SW480 (cell line): Measurements from ENCODE around the gene SMAGP.
"Not testable (repeated sequence)": the region's sequence is repeated elsewhere in the genome, so short reads cannot be mapped to it uniquely, and the experiment has no call there.

Experiments used
- DNase-seq: peaks from one replicate; pipeline ENCODE4 v3.0.0-alpha.2; 2016; ENCODE audit warnings: low spot score

SMAGP gene

GRCh38 chr12:51225234-51225633 lies 45.0 kb downstream of the SMAGP start:
- DNase-seq: no peak

GRCh38 chr12:51224625-51225024 lies 45.6 kb downstream of the SMAGP start:
- no peak for DNase-seq

GRCh38 chr12:51222461-51222860 lies 47.8 kb downstream of the SMAGP start:
- DNase-seq: no peak

- DNase-seq: not testable (repeated sequence)
Observed at GRCh38 chr12:51219857-51220256, 50.4 kb downstream of the SMAGP start.

- DNase-seq: no peak
Observed at GRCh38 chr12:51219322-51219721, 50.9 kb downstream of the SMAGP start.

- peak; percentile 61 for DNase-seq
Observed at GRCh38 chr12:51218607-51219161, 51.5 kb downstream of the SMAGP start.

- peak; percentile 70 for DNase-seq
Observed at GRCh38 chr12:51217968-51218606, 52.1 kb downstream of the SMAGP start, which contains the start of gene POU6F1. Gene POU6F1, minus strand, starts transcription at chr12:51218062. Its CDS starts 11,226 bp downstream, at chr12:51206836.

GRCh38 chr12:51217133-51217967 lies 52.9 kb downstream of the SMAGP start:
- DNase-seq: peak; percentile 28

GRCh38 chr12:51216642-51217041 lies 53.6 kb downstream of the SMAGP start:
- DNase-seq: no peak

- DNase-seq: no peak
Observed at GRCh38 chr12:51214895-51215294, 55.3 kb downstream of the SMAGP start.

GRCh38 chr12:51210690-51211395 lies 59.4 kb downstream of the SMAGP start:
- no peak for DNase-seq

- DNase-seq: no peak
Observed at GRCh38 chr12:51209259-51209658, 61.0 kb downstream of the SMAGP start.

- no peak for DNase-seq
Observed at GRCh38 chr12:51208016-51208660, 62.1 kb downstream of the SMAGP start.

- DNase-seq: no peak
Observed at GRCh38 chr12:51205350-51205749, 64.9 kb downstream of the SMAGP start.

GRCh38 chr12:51202718-51203117 lies 67.5 kb downstream of the SMAGP start:
- DNase-seq: no peak

GRCh38 chr12:51200806-51201205 lies 69.4 kb downstream of the SMAGP start:
- DNase-seq: no peak

- no peak for DNase-seq
Observed at GRCh38 chr12:51200156-51200555, 70.1 kb downstream of the SMAGP start.

- DNase-seq: no peak
Observed at GRCh38 chr12:51199366-51199945, 70.8 kb downstream of the SMAGP start.

- no peak for DNase-seq
Observed at GRCh38 chr12:51198568-51199365, 71.4 kb downstream of the SMAGP start.

- no peak for DNase-seq
Observed at GRCh38 chr12:51197736-51198567, 72.3 kb downstream of the SMAGP start.
